NCI-H1417 (cell line): Measurements from ENCODE around the gene PAQR3.

Source experiments
- DNase-seq, 3 experiments: peaks; one replicate each; lab custom pipeline; 2025; lab: John Stamatoyannopoulos, UW

Gene PAQR3

DNA sequence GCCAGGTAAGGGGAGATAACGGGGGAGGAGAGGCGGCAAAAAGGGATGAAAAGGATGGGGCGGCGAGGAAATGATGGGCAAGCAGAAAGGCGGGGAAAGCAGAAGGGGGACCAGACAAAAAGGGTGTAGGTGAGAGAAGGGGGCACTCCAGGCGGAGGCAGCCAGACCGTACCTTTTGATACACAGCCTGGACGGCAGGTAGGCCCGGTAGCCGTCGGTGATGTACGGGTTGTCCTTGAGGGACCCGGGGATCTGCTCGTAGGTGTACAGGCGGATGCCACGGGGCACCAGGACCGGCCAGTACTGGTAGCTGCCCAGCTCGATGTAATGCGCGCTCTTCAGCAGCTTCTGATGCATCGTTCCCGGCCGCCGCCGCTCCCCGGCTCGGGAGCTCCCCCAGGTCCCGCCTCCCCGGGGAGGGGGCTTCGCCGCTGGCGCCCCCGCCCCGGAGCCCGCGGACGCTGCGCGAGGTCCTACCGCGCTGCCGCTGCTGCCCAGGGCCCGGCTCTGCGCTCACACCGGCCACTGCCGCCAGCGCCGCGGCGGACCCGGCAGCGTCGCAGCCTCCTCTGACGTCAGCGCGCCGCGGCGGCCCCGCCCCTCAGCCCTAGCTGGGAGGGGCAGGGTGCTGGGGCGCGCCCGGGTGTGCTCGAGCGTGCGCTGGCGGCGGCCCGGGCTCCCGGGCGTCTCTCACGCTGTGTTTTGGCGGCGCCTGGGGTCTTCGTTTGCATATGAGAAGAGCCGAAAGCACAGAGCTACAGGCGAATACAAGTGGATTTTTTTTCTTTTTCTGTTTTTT, at the start of gene PAQR3:
Gene PAQR3 (minus strand): TSS at position 571 of the 799 bp plus-strand sequence. CDS start 214 bp downstream, at position 357.
- DNase-seq, result peak; percentile 91 to 94 (median 93)

DNA sequence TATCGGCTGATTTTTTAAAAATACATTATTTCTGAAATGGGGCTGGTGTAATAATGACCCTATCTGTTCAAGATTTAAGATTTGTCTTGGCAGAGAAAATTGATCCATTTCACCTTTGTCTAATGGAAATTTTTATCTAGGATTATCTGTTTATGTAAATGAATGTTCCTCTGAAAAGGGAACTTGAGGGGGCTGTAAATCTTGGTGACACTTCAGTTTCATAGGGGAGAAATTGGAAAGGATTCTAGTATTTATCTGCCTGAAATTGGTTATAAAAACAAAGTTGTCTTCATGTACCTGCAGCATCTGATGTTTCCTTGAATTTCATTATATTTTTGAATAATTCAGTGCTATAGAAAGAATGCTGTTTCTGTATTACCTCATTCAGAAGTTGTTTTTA, 48.4 kb upstream of the PAQR3 start:
- DNase-seq, result no peak

DNA sequence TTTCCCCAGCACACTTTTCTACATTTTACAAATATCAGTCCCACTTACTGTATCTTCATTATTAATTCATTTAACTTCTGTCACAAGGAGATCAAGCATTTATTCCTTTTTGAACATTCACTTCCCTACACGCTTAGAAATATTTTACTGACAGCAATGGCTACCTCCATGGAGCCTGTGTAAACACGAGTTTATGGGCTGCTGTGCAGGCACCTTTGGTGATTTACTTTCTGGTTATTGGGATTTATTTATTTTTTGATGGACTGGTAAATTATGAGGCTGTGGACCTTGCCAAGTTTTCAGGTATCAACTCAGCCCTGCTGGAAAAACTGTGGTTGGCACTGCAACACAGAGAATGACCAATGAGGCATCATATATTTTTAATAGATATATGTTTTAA, 45.4 kb upstream of the PAQR3 start:
- peak in 1 of 3 experiments; percentile 56 for DNase-seq

DNA sequence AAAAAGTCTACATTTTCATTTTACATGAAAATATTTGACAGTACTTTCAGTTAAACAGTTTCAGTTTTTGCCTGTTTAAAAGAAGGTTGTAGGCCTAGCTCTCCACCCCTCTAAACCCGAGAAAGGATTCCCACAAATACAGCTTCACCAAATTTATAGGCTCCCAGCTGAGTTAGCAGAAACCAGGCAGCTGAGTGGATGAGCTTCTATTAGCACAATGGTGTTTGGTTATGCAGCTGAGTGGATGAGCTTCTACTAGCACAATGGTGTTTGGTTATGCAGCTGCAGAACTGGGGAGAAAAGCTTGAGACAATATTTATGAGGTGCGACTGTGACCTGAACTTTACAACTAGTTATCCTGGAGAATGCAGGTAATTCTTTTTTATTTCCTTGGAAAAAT, 36.6 kb upstream of the PAQR3 start:
- peak in 1 of 3 experiments; percentile 18 for DNase-seq

- DNase-seq, result no peak
Observed at GRCh38 chr4:78971776-78972175, 32.5 kb upstream of the PAQR3 start.

- no peak for DNase-seq
Observed at GRCh38 chr4:78971326-78971725, 32.1 kb upstream of the PAQR3 start.

DNA sequence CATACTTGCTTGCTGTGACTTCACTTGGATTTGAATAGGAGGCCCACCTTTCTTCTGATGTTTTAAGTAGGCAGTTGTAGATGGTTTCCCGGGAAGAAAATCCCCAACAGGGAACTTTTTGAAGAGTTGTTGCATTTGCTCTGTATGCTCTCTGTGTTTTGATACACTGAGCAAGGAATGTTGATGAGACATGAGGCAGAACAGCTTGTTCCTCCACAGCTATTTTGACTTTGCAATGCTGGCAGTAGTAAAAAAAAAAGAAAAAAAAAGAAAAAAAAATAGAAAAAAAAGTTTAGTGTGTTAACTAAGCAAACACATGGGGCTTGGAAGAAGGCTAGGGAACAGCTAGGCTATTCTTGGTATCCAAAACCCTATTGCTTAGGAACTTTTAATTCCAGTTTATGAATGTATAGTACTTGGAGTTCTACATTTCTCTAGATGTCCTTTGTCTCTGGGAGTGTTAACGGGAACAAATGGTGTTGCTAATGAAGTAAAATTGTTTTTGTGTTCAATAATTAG, 23.4 kb upstream of the PAQR3 start:
- no peak for DNase-seq

- no peak for DNase-seq
Observed at GRCh38 chr4:78960926-78961325, 21.7 kb upstream of the PAQR3 start.

GRCh38 chr4:78956975-78957374, 17.7 kb upstream of the PAQR3 start:
- DNase-seq, result no peak

DNA sequence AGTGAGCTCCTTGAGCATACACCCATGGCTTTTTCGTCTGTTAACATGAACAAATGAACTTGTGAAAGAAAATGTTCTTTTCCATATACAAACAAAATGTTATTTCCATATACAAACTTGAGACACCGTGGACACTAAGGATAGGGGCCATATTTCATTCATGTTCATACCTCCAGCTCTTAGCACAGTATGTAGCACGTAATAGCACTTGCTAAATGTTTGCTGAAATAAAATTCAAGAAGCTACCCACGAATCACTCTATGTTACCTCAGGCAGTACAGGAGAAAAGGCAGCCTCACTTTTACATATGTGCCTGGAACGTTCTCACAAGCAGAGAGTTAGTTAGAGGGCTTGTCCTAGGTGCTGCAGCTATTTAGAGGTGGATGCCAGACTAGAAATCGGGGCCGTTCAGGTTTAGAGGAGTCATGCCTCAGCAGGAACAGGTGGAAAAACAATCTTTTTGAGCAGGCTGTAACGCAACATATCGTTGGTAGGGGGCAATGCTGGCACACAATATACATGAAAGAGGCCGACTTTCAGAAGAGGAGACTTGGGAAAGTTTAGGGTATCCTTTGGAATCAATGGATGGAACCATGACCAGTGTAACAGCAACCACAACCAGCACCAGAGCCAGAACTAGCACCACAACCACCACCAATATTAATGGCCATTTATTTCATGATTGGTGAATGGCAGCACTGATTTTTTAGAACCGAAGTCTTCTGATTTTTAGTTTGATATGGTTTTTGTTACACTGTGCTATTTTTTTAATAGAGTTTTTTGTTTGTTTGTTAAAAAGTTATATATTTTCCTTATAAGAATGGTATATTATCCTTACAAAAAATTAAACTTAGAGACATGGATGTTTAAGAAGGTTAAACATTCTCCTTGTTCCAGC, 14.8 kb upstream of the PAQR3 start:
- peak; percentile 41 to 73 (median 42) for DNase-seq

DNA sequence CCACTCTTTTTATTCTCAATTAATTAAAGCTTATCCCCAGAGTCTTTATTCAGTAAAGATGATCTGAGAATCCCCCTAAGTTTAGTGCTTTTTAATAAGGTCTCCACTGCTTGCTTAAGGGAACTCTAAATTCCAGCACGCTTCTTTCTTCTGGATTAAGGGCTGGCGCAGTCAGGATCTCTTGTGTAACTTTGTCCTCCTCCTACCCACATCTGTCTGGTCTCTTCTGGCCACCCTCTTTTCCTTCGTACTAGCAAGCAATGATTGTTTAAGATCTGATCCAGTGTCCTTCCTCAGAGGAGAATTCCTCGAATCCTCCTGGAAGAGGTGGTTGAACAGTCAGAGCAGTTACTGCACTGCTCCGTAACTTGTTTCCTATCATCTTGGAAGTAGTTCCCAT, 14.0 kb upstream of the PAQR3 start:
- no peak for DNase-seq

GRCh38 chr4:78951862-78952472, 12.7 kb upstream of the PAQR3 start:
- peak; percentile 21 to 79 (median 62) for DNase-seq

DNA sequence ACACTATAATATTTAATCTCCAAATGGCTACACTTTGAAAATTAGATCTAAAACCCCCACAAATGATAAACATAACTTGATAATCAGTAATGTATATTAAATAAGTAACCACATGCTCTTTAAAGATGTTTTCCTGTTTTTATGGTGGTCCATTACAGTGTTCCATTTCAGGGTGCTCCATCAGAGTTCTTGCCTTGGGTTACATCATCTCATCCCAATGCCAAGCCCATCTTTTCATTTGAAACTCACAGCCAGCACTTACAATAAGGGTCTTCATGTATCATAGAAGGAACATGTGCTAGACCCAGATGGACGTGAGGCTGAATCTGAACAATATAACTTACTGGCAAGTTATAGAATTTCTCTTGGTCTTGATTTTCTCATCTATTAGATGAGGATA, 10.5 kb upstream of the PAQR3 start:
- no peak for DNase-seq

DNA sequence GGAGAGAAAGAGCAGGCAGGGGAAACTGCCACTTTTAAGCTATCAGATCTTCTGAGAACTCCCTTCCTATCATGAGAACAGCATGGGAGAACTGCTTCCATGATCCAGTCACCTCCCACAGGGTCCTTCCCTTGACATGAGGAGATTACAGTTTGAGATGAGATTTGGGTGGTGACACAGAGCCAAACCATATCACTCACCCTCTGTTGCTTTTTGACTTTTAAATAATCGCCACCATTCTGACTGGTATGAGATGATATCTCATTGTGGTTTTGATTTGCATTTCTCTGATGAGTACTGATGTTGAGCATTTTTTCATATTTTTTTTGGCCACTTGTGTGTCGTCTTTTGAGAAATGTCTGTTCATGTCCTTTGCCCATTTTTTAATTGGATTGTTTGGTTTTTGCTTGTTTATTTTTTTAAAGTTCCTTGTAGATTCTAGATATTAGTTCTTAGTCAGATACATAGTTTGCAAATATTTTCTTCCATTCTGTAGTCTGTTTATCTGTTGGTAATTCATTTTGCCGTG, 6.5 kb upstream of the PAQR3 start:
- no peak for DNase-seq

DNA sequence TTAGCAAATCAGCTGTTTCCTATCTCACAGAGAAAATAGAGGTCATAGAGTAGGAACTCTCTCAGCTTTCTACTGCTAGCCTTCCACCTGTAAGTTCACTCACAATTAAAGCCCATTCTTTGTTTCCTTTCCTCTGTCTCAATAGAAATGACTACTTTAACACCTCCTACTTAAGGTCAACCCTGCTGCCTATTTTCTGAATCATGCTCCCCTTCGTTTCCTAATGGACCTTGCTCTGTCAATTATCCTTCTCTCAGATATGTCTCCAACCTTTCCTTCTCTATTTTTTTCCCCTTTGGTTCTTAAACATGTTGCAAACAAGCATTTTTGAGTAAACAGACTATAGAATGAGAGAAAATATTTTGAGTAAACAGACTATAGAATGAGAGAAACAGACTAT, 5.1 kb upstream of the PAQR3 start:
- DNase-seq, result no peak

GRCh38 chr4:78940752-78941151, 1.5 kb upstream of the PAQR3 start:
- no peak for DNase-seq

GRCh38 chr4:78939667-78940008, 400 bp upstream of the PAQR3 start:
- peak in 1 of 3 experiments; percentile 88 for DNase-seq

GRCh38 chr4:78938474-78938867, 767 bp downstream of the PAQR3 start:
- peak in 1 of 3 experiments; percentile 81 for DNase-seq

DNA sequence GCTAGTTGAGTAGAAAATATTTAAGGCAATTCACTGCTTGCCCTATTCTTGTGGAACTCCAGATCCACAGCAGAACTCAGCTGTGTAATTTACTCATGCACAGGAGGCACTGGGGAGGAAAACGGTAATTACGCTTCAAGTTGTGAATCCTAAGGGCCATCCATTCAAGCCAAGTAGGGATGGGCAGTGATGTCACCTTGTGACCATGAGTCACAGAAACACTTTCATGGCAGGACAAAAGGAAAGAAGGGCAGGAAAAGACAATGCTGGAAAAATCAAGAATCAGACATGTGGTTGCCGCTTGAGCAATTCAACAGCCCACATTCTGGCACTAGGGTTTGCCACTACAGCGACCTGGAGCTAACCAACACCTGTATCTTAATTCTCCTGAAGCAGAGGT, 1.4 kb downstream of the PAQR3 start:
- DNase-seq, result peak in 2 of 3 experiments; percentile 14 to 54

- no peak for DNase-seq
Observed at GRCh38 chr4:78936989-78937388, 2.2 kb downstream of the PAQR3 start.

GRCh38 chr4:78930016-78930629, 9.1 kb downstream of the PAQR3 start:
- DNase-seq, result no peak

GRCh38 chr4:78928835-78929234, 10.4 kb downstream of the PAQR3 start:
- DNase-seq, result no peak
